Cerebellar nuclear complex (tissue), 1 donor: ENCODE measurements around the gene DDTL.
"Not testable (repeated sequence)": the region's sequence is repeated elsewhere in the genome, so short reads cannot be mapped to it uniquely, and the experiment has no call there.

Experiments
- DNase-seq, 2 experiments: peaks; one replicate each; lab custom pipeline; 2025; lab: John Stamatoyannopoulos, UW

Gene DDTL

GRCh38 chr22:23970201-23970641 is 3.5 kb downstream of the DDTL start:
- no peak for DNase-seq

- DNase-seq = no peak
Measured at GRCh38 chr22:23970816-23971486, 4.3 kb downstream of the DDTL start.

- DNase-seq = not testable (repeated sequence)
Measured at GRCh38 chr22:23971927-23972326, 5.2 kb downstream of the DDTL start.

DNA sequence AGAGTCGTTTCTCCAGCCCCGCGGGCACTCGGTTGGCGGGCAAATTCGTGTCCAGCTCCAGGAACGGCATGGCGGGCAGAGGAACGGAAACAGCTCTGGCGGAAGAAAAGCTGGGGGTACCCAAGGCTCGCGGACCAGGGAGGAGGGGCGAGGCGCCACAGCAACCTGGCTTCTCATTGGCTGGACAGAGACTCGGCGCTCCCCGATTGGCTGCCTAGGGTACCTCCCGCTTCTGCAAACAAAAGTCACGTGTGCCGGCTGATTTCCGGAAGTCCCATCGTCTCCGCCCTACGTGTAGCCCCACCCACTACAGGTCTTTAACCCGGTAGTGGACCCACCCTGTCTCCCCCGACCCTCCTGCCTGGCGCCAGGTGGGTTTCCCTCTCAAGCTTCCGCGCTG is 7.7 kb downstream of the DDTL start, which contains the start of gene DDT:
Gene DDT, minus strand, starts transcription at position 97 of the 400 bp plus-strand sequence. Its CDS starts 27 bp downstream, at position 70.
- DNase-seq = not testable (repeated sequence)

- not testable (repeated sequence) for DNase-seq
Measured at GRCh38 chr22:23974836-23975352, 8.2 kb downstream of the DDTL start.

GRCh38 chr22:23977304-23977703 is 10.6 kb downstream of the DDTL start:
- not testable (repeated sequence) for DNase-seq

DNA sequence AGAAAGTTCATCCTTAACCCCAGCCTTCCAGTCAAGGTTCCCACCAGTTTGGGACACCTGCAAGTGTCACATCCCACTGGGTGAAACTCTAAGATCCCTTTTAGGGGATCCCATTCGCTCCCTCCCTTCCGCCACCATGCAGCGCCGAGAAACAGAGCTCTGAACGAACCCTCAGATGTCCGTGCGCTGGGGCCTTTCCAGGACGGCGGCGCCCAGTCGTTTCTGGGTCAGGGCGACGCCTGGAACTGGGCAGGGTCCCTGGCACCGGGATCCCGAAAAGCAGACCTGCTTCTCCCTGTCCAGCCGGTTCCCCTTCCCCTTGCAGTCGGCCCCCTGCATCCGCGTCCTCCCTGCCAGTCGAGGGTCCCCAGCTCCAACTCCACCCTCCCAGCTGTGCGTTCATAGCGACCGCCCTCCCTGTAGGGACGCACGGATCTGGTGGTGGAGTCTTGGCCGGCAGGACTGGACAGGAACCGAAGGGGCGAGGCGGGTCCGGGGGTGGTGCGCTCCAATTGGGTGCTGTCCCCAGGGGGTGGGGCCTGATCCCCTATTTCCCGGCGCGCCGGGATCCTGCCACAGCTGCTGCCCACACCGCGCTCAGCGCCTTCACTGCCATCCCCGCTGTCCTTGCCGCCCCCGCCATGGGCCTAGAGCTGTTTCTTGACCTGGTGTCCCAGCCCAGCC is 13.0 kb downstream of the DDTL start, which contains the start of gene GSTT2:
Gene GSTT2, plus strand, starts transcription at position 578 of the 684 bp plus-strand sequence.
- not testable (repeated sequence) for DNase-seq

GRCh38 chr22:23980567-23980966 is 13.9 kb downstream of the DDTL start:
- not testable (repeated sequence) for DNase-seq

GRCh38 chr22:23984430-23984829 is 17.7 kb downstream of the DDTL start:
- peak in 1 of 2 experiments; percentile 34 for DNase-seq

GRCh38 chr22:23986089-23986488 is 19.4 kb downstream of the DDTL start:
- DNase-seq = not testable (repeated sequence)

DNA sequence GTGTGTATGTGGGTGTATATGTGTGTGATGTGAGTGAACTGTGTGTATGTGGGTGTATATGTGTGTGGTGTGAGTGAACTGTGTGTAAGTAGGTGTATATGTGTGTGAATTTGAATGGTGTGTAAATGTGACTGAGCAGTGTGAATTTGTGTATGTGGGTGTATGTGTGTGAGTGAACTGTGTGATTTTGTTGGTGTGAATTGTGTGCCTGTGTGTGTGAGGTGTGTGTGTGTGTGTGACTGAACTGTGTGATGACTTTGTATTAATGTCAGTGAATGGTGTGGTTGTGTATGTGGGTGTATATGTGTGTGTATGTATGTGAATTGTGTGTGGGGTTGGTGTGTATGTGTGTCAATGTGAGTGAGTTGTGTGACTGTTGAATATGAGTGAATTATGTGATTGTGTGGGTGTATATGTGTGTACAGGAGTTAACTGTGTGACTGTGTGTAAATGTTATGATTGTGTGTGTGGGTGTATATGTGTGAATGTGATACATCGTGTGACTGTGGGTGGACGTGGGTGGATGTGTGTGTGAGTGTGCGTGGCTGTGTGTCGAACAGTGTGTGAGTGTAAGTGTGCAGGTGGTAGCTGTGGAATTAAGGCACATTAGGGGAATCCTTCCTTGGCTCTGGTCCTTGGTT is 20.0 kb downstream of the DDTL start:
- DNase-seq = not testable (repeated sequence)

- DNase-seq = not testable (repeated sequence)
Measured at GRCh38 chr22:23989583-23990244, 23.0 kb downstream of the DDTL start.

DNA sequence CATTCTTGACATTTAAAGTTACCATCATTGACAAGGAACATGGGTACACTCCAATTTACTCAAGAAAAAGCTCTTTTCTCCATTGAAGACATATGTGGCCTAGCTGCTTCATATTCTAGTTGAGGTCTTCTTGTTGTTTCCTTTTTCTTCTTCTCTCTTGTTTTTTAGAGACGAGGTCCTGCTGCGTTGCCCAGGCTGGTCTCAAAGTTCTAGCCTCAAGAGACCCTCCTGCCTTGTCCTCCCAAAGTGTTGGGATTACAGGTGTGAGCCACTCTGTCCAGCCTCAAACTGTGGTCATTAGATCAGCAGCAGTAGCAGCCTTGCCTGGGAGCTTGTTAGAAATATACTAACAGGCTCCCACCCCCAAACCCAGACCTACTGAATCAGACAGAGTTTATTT is 26.4 kb downstream of the DDTL start:
- DNase-seq = not testable (repeated sequence)

DNA sequence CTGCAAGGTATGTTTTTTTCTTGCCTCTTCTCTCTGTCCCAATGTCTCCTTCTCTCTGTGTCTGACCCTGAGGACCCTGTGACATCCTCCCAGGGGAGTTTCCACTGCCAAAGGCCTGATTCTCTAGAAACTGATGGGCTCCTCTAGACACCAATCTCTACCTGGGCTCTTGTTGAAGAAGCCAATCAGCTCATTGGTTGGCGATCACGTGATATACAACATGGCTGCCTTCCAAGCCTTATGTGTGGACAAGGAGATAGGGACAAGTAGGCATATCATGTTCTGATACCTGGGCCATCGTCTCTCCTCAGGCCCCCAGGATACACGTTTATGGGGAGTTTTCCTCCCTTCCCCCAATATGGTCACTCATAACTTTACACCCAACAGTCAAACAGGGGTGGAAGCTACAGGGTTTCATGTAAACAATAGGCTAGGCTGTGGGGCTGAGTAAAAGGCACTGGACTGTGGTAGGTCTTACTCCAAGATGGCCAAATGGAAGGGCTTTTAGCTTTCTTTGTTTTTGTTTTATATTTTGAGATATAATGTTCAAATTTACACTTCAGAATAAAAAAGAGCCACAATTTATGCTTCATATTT is 27.0 kb downstream of the DDTL start:
- not testable (repeated sequence) for DNase-seq

- DNase-seq = no peak
Measured at GRCh38 chr22:23997092-23997491, 30.4 kb downstream of the DDTL start.

- not testable (repeated sequence) for DNase-seq
Measured at GRCh38 chr22:23999779-24000178, 33.1 kb downstream of the DDTL start.

DNA sequence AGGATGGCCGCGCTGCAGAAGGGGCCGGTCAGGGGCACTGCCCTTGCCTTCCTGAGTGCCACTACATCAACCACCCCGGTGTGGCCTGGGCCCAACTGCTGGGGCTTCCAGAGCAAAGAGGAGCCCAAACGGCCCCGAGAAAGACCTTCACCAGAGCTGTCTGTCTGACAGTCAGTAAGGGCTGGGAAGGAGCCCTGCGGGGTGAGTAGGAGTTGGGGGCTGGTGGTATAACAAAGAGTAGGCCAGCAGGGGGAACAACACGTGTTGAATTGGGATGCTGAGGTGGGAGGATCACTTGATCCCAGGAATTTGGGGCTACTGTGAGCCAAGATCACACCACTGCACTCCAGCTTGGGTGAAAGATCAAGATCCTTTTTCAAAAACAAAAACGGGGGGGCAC is 34.6 kb downstream of the DDTL start:
- no peak for DNase-seq

DNA sequence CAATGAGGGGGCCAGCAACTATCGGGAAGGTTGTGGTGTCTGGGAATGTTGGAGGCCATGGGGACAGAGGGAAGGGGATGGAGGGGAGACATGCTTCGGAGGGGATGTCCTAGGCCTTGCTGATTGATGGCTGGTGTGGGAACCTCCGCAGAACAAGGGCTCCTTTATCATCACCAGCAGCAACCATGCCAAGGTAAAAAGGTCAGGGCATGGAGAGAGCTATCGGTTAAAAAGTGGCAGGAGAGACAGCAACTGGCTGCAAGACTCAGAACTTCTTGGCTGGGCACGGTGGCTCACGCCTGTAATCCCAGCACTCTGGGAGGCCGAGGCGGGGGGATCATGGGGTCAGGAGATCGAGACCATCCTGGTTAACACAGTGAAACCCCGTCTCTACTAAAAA is 35.6 kb downstream of the DDTL start:
- no peak for DNase-seq

DNA sequence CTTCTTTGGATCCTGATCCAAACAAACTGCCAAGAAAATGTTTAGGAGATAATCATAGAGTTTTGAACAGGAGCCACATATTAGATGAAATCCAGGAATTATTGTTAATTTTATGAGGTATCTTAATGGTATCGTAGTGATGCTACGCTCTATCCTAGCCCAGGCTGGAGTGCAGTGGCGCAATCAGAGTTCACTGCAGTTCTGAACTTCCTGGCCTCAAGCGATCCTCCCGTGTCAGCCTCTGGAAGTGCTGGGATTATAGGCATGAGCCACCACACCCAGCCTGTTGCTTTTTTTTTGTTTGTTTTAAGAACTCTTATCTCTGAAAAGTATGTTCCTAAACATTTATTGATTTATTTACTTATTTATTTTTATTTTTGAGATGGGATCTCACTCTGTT is 36.2 kb downstream of the DDTL start:
- no peak for DNase-seq

GRCh38 chr22:24003887-24004286 is 37.2 kb downstream of the DDTL start:
- no peak for DNase-seq

DNA sequence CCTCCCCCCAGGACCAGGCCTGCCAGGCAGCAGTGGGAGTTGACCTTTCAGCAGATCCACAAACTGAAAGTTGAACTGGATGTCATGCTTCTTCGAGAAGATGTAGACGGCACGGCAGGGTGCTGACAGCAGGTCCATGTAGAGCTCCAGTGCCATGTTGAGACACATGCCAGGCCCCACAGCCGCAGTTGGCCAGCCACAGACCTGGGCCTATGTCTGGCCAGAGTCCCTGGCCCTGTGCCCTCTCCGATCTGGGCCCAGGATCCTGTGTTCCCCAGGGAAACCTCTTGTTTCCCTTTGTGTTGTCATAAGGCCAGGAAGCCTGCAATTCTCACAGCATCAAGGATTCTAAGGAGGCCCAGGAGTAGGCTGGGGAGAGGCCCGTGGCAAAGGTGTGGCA is 38.5 kb downstream of the DDTL start, which contains the start of gene GSTT4:
Gene GSTT4, minus strand, starts transcription at position 253 of the 400 bp plus-strand sequence. Its CDS starts 97 bp downstream, at position 156.
- DNase-seq = no peak
